K562 (cell line): ENCODE data around the gene SLC31A1. TPM values are rescaled to one million over a fixed set of nuclear protein-coding genes. Genes with fewer than 3 reads are reported as not detected.

Experiments used
- ATAC-seq: fragments of 200-7000 bp; cut with Tn5 transposase; 3 replicates; pipeline ENCODE4 v1.9.1; 2020; ENCODE audit warnings: moderate library complexity
- BruUV-seq: library from RNA; stranded (reverse); fragments of 400-500 nt; replicated peaks from 2 replicates; lab custom pipeline; 2021; lab: Mats Ljungman, UMichigan
- CTCF ChIA-PET: fragments of 300-600 bp; formaldehyde crosslinking; extraction: SDS; loops from one replicate; lab custom pipeline; 2021; ENCODE audit warnings: low intra/inter-chr PET ratio; lab: Yijun Ruan, JAX
- POLR2A ChIA-PET: fragments of 300-600, 350-650 bp; sonication (Branson Sonifier 250); formaldehyde crosslinking; extraction: SDS; loops from one replicate; lab custom pipeline; 2021; ENCODE audit warnings: antibody characterized with exemption, inconsistent platforms; lab: Yijun Ruan, JAX
- DNase-seq, 4 experiments: peaks; one replicate each; pipeline versions ENCODE4 v3.0.0 to v3.0.0-alpha.2; 2011 to 2018; ENCODE audit warnings: low spot score in 3 of 4, mixed read lengths in 3 of 4; ENCODE audit errors: extremely low read depth in 1 of 4
- FAIRE-seq: peaks from 2 replicates; lab custom pipeline; 2011; peaks lifted over from hg19 to GRCh38; lab: Jason Lieb, UNC
- H2AFZ ChIP-seq: 2 replicates; pipeline ENCODE4 v1.6.0; 2011; ENCODE audit warnings: low read depth, low read length, control low read depth, inconsistent platforms
- H3K27ac ChIP-seq: fragments of 200-600 bp; 3 replicates; pipeline ENCODE4 v1.8.0; 2011; ENCODE audit warnings: low read depth, mild to moderate bottlenecking, control low read depth, inconsistent platforms, low read length, moderate library complexity, mixed read lengths; ENCODE audit errors: extremely low read depth
- H3K27me3 ChIP-seq, 2 experiments: fragments of 300-600 bp in 1 of 2; 2 replicates in 1 of 2; 3 replicates in 1 of 2; pipeline versions ENCODE4 v1.6.0 to v1.8.0; 2011; ENCODE audit warnings: inconsistent platforms in 2 of 2, low read length in 2 of 2, mild to moderate bottlenecking in 1 of 2, mixed read lengths in 1 of 2, moderate library complexity in 1 of 2; ENCODE audit not compliant: control insufficient read depth in 2 of 2, insufficient read depth in 2 of 2
- H3K36me3 ChIP-seq: fragments of 300-600 bp; 3 replicates; pipeline ENCODE4 v1.8.0; 2011; ENCODE audit warnings: mild to moderate bottlenecking, low read length, inconsistent platforms; ENCODE audit not compliant: control insufficient read depth, insufficient read depth
- H3K4me1 ChIP-seq, 2 experiments: fragments of 200-600 bp in 1 of 2; replicated peaks in 1 of 2; 2 replicates in 1 of 2; 3 replicates in 1 of 2; pipeline versions ENCODE4 v1.5.1 to v1.8.0; 2011; ENCODE audit warnings: inconsistent platforms in 2 of 2, low read length in 2 of 2, mild to moderate bottlenecking in 1 of 2, mixed read lengths in 1 of 2, moderate library complexity in 1 of 2; ENCODE audit not compliant: control insufficient read depth in 2 of 2, insufficient read depth in 2 of 2
- H3K4me2 ChIP-seq: 2 replicates; pipeline ENCODE4 v1.6.1; 2011; ENCODE audit warnings: low read length, control low read depth, inconsistent platforms, mixed read lengths; ENCODE audit not compliant: insufficient read depth
- H3K4me3 ChIP-seq: fragments of 200-600 bp; sonication (generic), shearing (Covaris generic); 2 replicates; pipeline ENCODE4 v1.5.1; 2016; ENCODE audit warnings: control low read depth, inconsistent platforms
- H3K79me2 ChIP-seq: fragments of 200-600 bp; 3 replicates; pipeline ENCODE4 v1.8.0; 2011; ENCODE audit warnings: low read length, inconsistent platforms; ENCODE audit not compliant: control insufficient read depth, insufficient read depth
- H3K9ac ChIP-seq, 2 experiments: 2 replicates each; pipeline versions ENCODE4 v1.6.0 to v1.6.1; 2011; ENCODE audit warnings: low read depth in 2 of 2, low read length in 2 of 2, control low read depth in 1 of 2, inconsistent platforms in 1 of 2, mild to moderate bottlenecking in 1 of 2, mixed read lengths in 1 of 2; ENCODE audit not compliant: insufficient read depth in 1 of 2
- H3K9me1 ChIP-seq: one replicate; pipeline ENCODE4 v1.6.0; 2011; ENCODE audit warnings: inconsistent platforms, mild to moderate bottlenecking, low read length, moderate library complexity; ENCODE audit not compliant: control insufficient read depth, insufficient read depth
- H3K9me3 ChIP-seq: replicated peaks from 2 replicates; pipeline ENCODE4 v1.5.1; 2011; ENCODE audit warnings: low read depth, low read length, inconsistent platforms; ENCODE audit not compliant: control insufficient read depth, insufficient read depth
- H4K20me1 ChIP-seq: replicated peaks from 2 replicates; pipeline ENCODE4 v1.6.1; 2011; ENCODE audit warnings: low read length, inconsistent platforms, mixed read lengths; ENCODE audit not compliant: control insufficient read depth, insufficient read depth
- IRF2 ChIP-seq: sonication (generic); formaldehyde crosslinking; IDR thresholded peaks from 2 replicates; pipeline ENCODE4 v1.8.1; 2022; ENCODE audit warnings: mild to moderate bottlenecking, missing genetic modification reagents
- NFIC ChIP-seq: fragments of 450-650 bp; IDR thresholded peaks from 2 replicates; pipeline ENCODE4 v1.6.1; 2017; ENCODE audit warnings: mild to moderate bottlenecking, inconsistent platforms
- NFIX ChIP-seq: fragments of 250-450 bp; sonication (Bioruptor Pico); IDR thresholded peaks from 2 replicates; pipeline ENCODE4 v1.4.0; 2020; ENCODE audit warnings: low read depth, mild to moderate bottlenecking, moderate library complexity
- ZNF175 ChIP-seq: fragments of 200-800 bp; sonication (Bioruptor generic); IDR thresholded peaks from 2 replicates; pipeline ENCODE4 v1.6.1; 2016; ENCODE audit warnings: low read depth, mild to moderate bottlenecking, missing genetic modification characterization, missing compliant biosample characterization
- ZNF740 ChIP-seq, 3 experiments: fragments of 200-800 bp in 1 of 3; sonication (Bioruptor generic) in 1 of 3; sonication (generic) in 1 of 3; formaldehyde crosslinking in 1 of 3; IDR thresholded peaks; 2 replicates each; pipeline versions ENCODE4 v1.6.1 to v1.8.0; 2016 to 2022; ENCODE audit warnings: mild to moderate bottlenecking in 2 of 3, missing compliant biosample characterization in 2 of 3, missing genetic modification characterization in 2 of 3, missing genetic modification reagents in 1 of 3
- WGBS: fragments of 100-300 bp; shearing (Covaris generic); methylation state at CpG from one replicate; pipeline ENCODE4 v1.1.6; 2016; ENCODE audit warnings: low coverage, mixed read lengths; ENCODE audit not compliant: insufficient coverage; ENCODE audit errors: missing lambda C conversion rate; 5-methylcytosine and 5-hydroxymethylcytosine counted together
- in situ Hi-C: fragments of 300-500 bp; cut with MboI; formaldehyde crosslinking; loops from 4 replicates; pipeline ENCODE4 v1.15.0; 2018; ENCODE audit warnings: inconsistent platforms, mixed read lengths
- intact Hi-C: fragments of 100-400 bp; cut with micrococcal nuclease; formaldehyde crosslinking; loops from 2 replicates; pipeline ENCODE4 v1.14.2; 2022
- polyA plus RNA-seq, 8 experiments: library from polyadenylated mRNA; depleted of rRNA in 4 of 8; stranded (reverse) in 5 of 8; unstranded in 3 of 8; fragments of >200 nt; fragmentation: Nextera tagmentation in 2 of 8; fragmentation: Illumina TruSeq in 1 of 8; extraction: Ambion mirVana in 2 of 8; extraction: Trizol in 1 of 8; gene quantifications; 2 replicates each; pipeline versions ENCODE4 v1.2.1 to v1.2.3, GENCODE V29; 2011 to 2014; ENCODE audit warnings: inconsistent platforms in 1 of 8, missing spikeins in 1 of 8
- total RNA-seq, 7 experiments: library from RNA; depleted of rRNA in 6 of 7; stranded (reverse); fragments of >200 nt in 6 of 7; fragmentation: Illumina TruSeq in 2 of 7; extraction: Trizol in 2 of 7; gene quantifications; 2 replicates each; pipeline versions ENCODE4 v1.2.1 to v1.2.3, GENCODE V29; 2011 to 2021; ENCODE audit warnings: low replicate concordance in 1 of 7
- TF ChIP-seq, protein P1 (sequence below): sonication (generic); formaldehyde crosslinking; IDR thresholded peaks from 2 replicates; pipeline ENCODE4 v1.8.1; 2023; ENCODE audit warnings: mild to moderate bottlenecking, missing genetic modification reagents, moderate library complexity

SLC31A1 gene
- total and polyA plus RNA-seq, 9 of the 15 experiments (the other 6 are each of a cell fraction or from before 2014, with no cell fraction given) = 15.4 to 40.7 (median 25.9) TPM

DNA sequence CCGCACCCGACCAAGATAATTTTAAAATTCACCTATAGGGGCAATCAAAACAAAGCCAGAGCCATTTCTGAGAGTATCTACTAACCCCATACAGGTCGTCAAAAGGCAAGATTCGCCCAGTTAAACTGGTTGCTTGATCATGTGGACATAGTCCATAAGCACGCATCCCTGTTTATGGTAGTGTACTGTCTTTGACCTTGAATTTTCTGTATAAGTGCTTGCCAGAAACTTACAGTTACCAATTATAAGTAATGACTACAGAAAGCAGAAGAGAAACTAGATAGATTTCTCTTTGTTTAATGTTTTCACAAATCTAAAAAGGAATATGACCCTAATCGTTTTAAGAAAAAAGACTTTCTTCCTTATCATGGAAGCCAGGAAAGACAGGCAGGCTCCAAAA is 25.6 kb downstream of the SLC31A1 start:
- in situ Hi-C loops = no loop called here

DNA sequence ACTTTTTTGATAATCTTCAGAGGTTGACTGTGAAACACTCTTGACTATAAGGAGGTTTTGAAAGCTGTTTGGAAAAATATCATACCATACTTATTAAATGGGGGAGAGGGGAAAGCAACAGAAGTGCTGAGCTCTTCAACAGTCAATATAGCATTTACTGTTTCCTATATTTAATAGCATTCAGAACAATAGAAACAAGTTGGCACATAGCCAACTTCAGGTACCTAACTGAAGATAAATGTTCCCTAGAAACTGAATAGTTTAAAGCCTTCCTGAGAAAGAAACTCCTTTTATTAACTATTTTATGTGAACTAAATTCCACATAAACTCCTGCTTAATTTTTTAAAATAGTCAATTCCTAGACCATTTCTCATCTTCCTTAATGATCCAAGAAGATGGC is 26.3 kb downstream of the SLC31A1 start:
- in situ Hi-C loops = no loop called here
- no peak overlapping the region for H3K4me3 ChIP-seq
- TF ChIP-seq NFIX (CRISPR knock-in tag) (peak; percentile 94), NFIC (peak; percentile 96)
- TF ChIP-seq, protein P1, sequence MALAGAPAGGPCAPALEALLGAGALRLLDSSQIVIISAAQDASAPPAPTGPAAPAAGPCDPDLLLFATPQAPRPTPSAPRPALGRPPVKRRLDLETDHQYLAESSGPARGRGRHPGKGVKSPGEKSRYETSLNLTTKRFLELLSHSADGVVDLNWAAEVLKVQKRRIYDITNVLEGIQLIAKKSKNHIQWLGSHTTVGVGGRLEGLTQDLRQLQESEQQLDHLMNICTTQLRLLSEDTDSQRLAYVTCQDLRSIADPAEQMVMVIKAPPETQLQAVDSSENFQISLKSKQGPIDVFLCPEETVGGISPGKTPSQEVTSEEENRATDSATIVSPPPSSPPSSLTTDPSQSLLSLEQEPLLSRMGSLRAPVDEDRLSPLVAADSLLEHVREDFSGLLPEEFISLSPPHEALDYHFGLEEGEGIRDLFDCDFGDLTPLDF (CRISPR knock-in tag) = no peak
- TF ChIP-seq, all 486 proteins: peak for 2
- Histone ChIP-seq H3K4me2 (no peak overlapping the region), H3K36me3 (no peaks in the 10 kb centered on the region; the same call in 2 of the 3 replicates), H3K79me2 (peaks cover 10% of the 10 kb centered on the region; the same call in 2 of the 3 replicates), H3K9me1 (no peaks in the 10 kb centered on the region), H3K27ac (no peak overlapping the region), H3K9ac (no peak overlapping the region), H4K20me1 (no peaks in the 10 kb centered on the region), H2AFZ (no peak overlapping the region), H3K9me3 (no peaks in the 10 kb centered on the region), H3K4me1 (peaks cover 0 to 3% of the 10 kb centered on the region in 2 experiments; a peak in 2 of 5 replicates), H3K27me3 (no peaks in the 10 kb centered on the region)
- ATAC-seq (no peak), DNase-seq (no peak), FAIRE-seq (no peak)
- CTCF ChIA-PET = no interaction called here
- intact Hi-C loops = no loop called here
- BruUV-seq = no TSS peak
- POLR2A ChIA-PET = interaction anchor here (0.8 to 1.1 kb wide), 3 partner anchors 13 to 52 kb away, joined by 3 to 6 read pairs (median 3); no protein-coding TSS in a partner anchor

More for the DNA sequence above, 25.6 kb downstream of the SLC31A1 start:
- POLR2A ChIA-PET = interaction anchor here (0.9 to 1.1 kb wide), 2 partner anchors 14 to 23 kb away, joined by 3 read pairs; no protein-coding TSS in a partner anchor
- no peak overlapping the region for H3K4me2 ChIP-seq
- H3K9me1 ChIP-seq = no peaks in the 10 kb centered on the region
- peak; percentile 68 for ATAC-seq
- no peak overlapping the region for H3K9ac ChIP-seq
- no peaks in the 10 kb centered on the region for H4K20me1 ChIP-seq
- TF ChIP-seq IRF2 (no peak), ZNF740 (CRISPR knock-in tag; IDR thresholded peaks at IDR 0.05) (no peak), ZNF740 (tag; IDR thresholded peaks at IDR 0.05) (no peak), ZNF175 (0 out of 2 replicates have a peak, but pooled peaks have one; percentile 37)
- TF ChIP-seq, all 486 proteins: peak for 1
- CTCF ChIA-PET = no interaction called here
- Histone ChIP-seq H2AFZ (no peak overlapping the region), H3K27me3 (no peaks in the 10 kb centered on the region), H3K9me3 (no peaks in the 10 kb centered on the region), H3K4me1 (peaks cover 3 to 7% of the 10 kb centered on the region in 2 experiments; a peak in 3 of 5 replicates), H3K27ac (peak overlapping the region; percentile 12; the same call in 1 of the 3 replicates), H3K79me2 (peaks cover 10% of the 10 kb centered on the region; the same call in 2 of the 3 replicates), H3K4me3 (no peak overlapping the region), H3K36me3 (no peaks in the 10 kb centered on the region; the same call in 2 of the 3 replicates)
- no peak for FAIRE-seq
- 28% methylated on average over 6 of the region's 6 CpGs for WGBS
- no TSS peak for BruUV-seq
- intact Hi-C loops = no loop called here
- DNase-seq = peak in 1 of 4 experiments; percentile 16
